HCT116 (cell line): ENCODE measurements around the gene GEN1. TPM values are rescaled to one million over a fixed set of nuclear protein-coding genes. Genes with fewer than 3 reads are reported as not detected.

ENCODE experiments used
- ATAC-seq: fragments of 200-7000 bp; cut with Tn5 transposase; 2 replicates; pipeline ENCODE4 v1.9.1; 2020; ENCODE audit warnings: mild to moderate bottlenecking, moderate library complexity
- BruUV-seq: library from RNA; stranded (reverse); fragments of 400-500 nt; replicated peaks from 2 replicates; lab custom pipeline; 2021; lab: Mats Ljungman, UMichigan
- CTCF ChIA-PET: fragments of 300-600 bp; sonication (Branson Sonifier 250); formaldehyde crosslinking; loops from one replicate; lab custom pipeline; 2021; ENCODE audit warnings: antibody characterized with exemption; lab: Charles Lee
- POLR2A ChIA-PET: fragments of 300-600, 350-600 bp; sonication (Branson Sonifier 250); formaldehyde crosslinking; loops from one replicate; lab custom pipeline; 2021; ENCODE audit warnings: antibody characterized with exemption; lab: Charles Lee
- RAD21 ChIA-PET, 2 experiments: fragments of 300-600 bp; sonication (Branson Sonifier 250); formaldehyde crosslinking; loops; one replicate each; lab custom pipeline; 2023; ENCODE audit warnings: low total read pairs in 2 of 2; ENCODE audit not compliant: uncharacterized antibody in 2 of 2, unreplicated experiment in 2 of 2, low non-redundant PET in 1 of 2; lab: Charles Lee
- DNase-seq: peaks from one replicate; pipeline ENCODE4 v3.0.0-alpha.2; 2010; ENCODE audit warnings: low read depth, low spot score
- H2AFZ ChIP-seq: fragments of 200-600 bp; shearing (Covaris generic), sonication (generic); 2 replicates; pipeline ENCODE4 v1.6.1; 2017; ENCODE audit warnings: low read depth, mixed run types, mixed read lengths, antibody characterized with exemption, low read length; ENCODE audit not compliant: poor library complexity, severe bottlenecking
- H3K27ac ChIP-seq: 2 replicates; pipeline ENCODE4 v1.5.1; 2012; ENCODE audit warnings: low read depth, low read length
- H3K27me3 ChIP-seq: fragments of 200-600 bp; sonication (generic); 2 replicates; pipeline ENCODE4 v1.6.1; 2016; ENCODE audit warnings: mixed run types, low read length, mixed read lengths; ENCODE audit not compliant: insufficient read depth
- H3K36me3 ChIP-seq, 2 experiments: fragments of 200-500 bp in 1 of 2; fragments of 200-600 bp in 1 of 2; sonication (Bioruptor generic) in 1 of 2; sonication (generic) in 1 of 2; 2 replicates each; pipeline versions ENCODE4 v1.5.1 to v1.6.1; 2014 to 2016; ENCODE audit warnings: low read length in 2 of 2, inconsistent platforms in 1 of 2, mixed read lengths in 1 of 2, mixed run types in 1 of 2; ENCODE audit not compliant: insufficient read depth in 2 of 2, control insufficient read depth in 1 of 2
- H3K4me1 ChIP-seq, 2 experiments: fragments of 200-600 bp in 1 of 2; sonication (generic) in 1 of 2; 2 replicates each; pipeline versions ENCODE4 v1.5.1 to v1.6.1; 2012 to 2017; ENCODE audit warnings: low read length in 2 of 2, inconsistent platforms in 1 of 2, mild to moderate bottlenecking in 1 of 2, mixed read lengths in 1 of 2, mixed run types in 1 of 2, moderate library complexity in 1 of 2; ENCODE audit not compliant: insufficient read depth in 2 of 2, control insufficient read depth in 1 of 2
- H3K4me2 ChIP-seq: fragments of 200-600 bp; sonication (generic); 2 replicates; pipeline ENCODE4 v1.6.1; 2017; ENCODE audit warnings: mixed run types, low read length, mixed read lengths
- H3K4me3 ChIP-seq, 2 experiments: fragments of 200-600 bp in 1 of 2; sonication (generic) in 1 of 2; replicated peaks in 1 of 2; 2 replicates each; pipeline ENCODE4 v1.5.1; 2011 to 2016; ENCODE audit warnings: low read length in 2 of 2, control low read depth in 1 of 2, low read depth in 1 of 2, mild to moderate bottlenecking in 1 of 2, mixed read lengths in 1 of 2, mixed run types in 1 of 2
- H3K79me2 ChIP-seq: fragments of 200-600 bp; sonication (generic); 2 replicates; pipeline ENCODE4 v1.6.1; 2017; ENCODE audit warnings: mild to moderate bottlenecking, mixed run types, low read length, moderate library complexity, mixed read lengths; ENCODE audit not compliant: insufficient read depth
- H3K9ac ChIP-seq: fragments of 200-600 bp; sonication (generic); 2 replicates; pipeline ENCODE4 v1.6.1; 2016; ENCODE audit warnings: low read length, mixed read lengths
- H3K9me2 ChIP-seq: fragments of 200-600 bp; sonication (generic), shearing (Covaris generic); 2 replicates; pipeline ENCODE4 v1.6.1; 2017; ENCODE audit warnings: mixed run types, mild to moderate bottlenecking, moderate library complexity; ENCODE audit not compliant: insufficient read depth
- H3K9me3 ChIP-seq, 2 experiments: fragments of 200-500 bp in 1 of 2; fragments of 200-600 bp in 1 of 2; sonication (Bioruptor generic) in 1 of 2; sonication (generic) in 1 of 2; 2 replicates each; pipeline ENCODE4 v1.6.1; 2014 to 2017; ENCODE audit warnings: low read length in 2 of 2, mixed read lengths in 2 of 2, inconsistent platforms in 1 of 2, low read depth in 1 of 2, mild to moderate bottlenecking in 1 of 2, mixed run types in 1 of 2, moderate library complexity in 1 of 2; ENCODE audit not compliant: control insufficient read depth in 1 of 2, insufficient read depth in 1 of 2
- H4K20me1 ChIP-seq: fragments of 200-600 bp; sonication (generic), shearing (Covaris generic); 2 replicates; pipeline ENCODE4 v1.6.1; 2017; ENCODE audit warnings: mixed run types, mild to moderate bottlenecking, moderate library complexity; ENCODE audit not compliant: insufficient read depth
- CBX3 ChIP-seq: IDR thresholded peaks from 2 replicates; pipeline ENCODE4 v1.6.1; 2012; ENCODE audit warnings: low read depth
- CEBPB ChIP-seq: IDR thresholded peaks from 2 replicates; pipeline ENCODE4 v1.6.1; 2012; ENCODE audit warnings: low read depth
- CTCF ChIP-seq, 3 experiments: fragments of 200-600 bp in 1 of 3; sonication (generic) in 1 of 3; IDR thresholded peaks in 2 of 3; conservative IDR thresholded peaks in 1 of 3; 2 replicates each; pipeline ENCODE4 v1.5.1; 2012 to 2017; ENCODE audit warnings: low read depth in 2 of 3, low read length in 2 of 3, antibody characterized with exemption in 1 of 3, borderline replicate concordance in 1 of 3, control low read depth in 1 of 3, mild to moderate bottlenecking in 1 of 3, mixed read lengths in 1 of 3, mixed run types in 1 of 3, moderate library complexity in 1 of 3; ENCODE audit not compliant: insufficient read depth in 1 of 3
- ELF1 ChIP-seq: IDR thresholded peaks from 2 replicates; pipeline ENCODE4 v1.6.1; 2012; ENCODE audit warnings: low read depth, borderline replicate concordance
- EZH2 ChIP-seq: fragments of 200-600 bp; sonication (generic); IDR thresholded peaks from 2 replicates; pipeline ENCODE4 v1.6.1; 2017; ENCODE audit warnings: antibody characterized with exemption, mixed run types
- JUND ChIP-seq: IDR thresholded peaks from 2 replicates; pipeline ENCODE4 v1.6.1; 2012
- POLR2A ChIP-seq: IDR thresholded peaks from 2 replicates; pipeline ENCODE4 v1.7.0; 2011; ENCODE audit warnings: borderline replicate concordance; ENCODE audit not compliant: insufficient read depth, insufficient read length; ENCODE audit errors: extremely low read depth
- POLR2AphosphoS5 ChIP-seq: IDR thresholded peaks from 2 replicates; pipeline ENCODE4 v1.6.1; 2011; ENCODE audit warnings: mild to moderate bottlenecking, low read depth, low read length, moderate library complexity
- SP1 ChIP-seq: IDR thresholded peaks from 2 replicates; pipeline ENCODE4 v1.6.1; 2012; ENCODE audit warnings: low read depth
- SRF ChIP-seq: IDR thresholded peaks from 2 replicates; pipeline ENCODE4 v1.6.1; 2012; ENCODE audit warnings: low read depth
- TCF7L2 ChIP-seq: IDR thresholded peaks from 2 replicates; pipeline ENCODE4 v1.7.0; 2011; ENCODE audit warnings: borderline replicate concordance, inconsistent platforms; ENCODE audit not compliant: insufficient read depth, insufficient read length; ENCODE audit errors: extremely low read depth
- ZNF274 ChIP-seq: fragments of 200-500 bp; sonication (Bioruptor generic); IDR thresholded peaks from 2 replicates; pipeline ENCODE4 v1.6.1; 2014; ENCODE audit warnings: mild to moderate bottlenecking, low read depth, low read length, inconsistent platforms
- intact Hi-C: fragments of 100-400 bp; cut with micrococcal nuclease; formaldehyde crosslinking; loops from 2 replicates; pipeline ENCODE4 v1.10.0; 2022
- total RNA-seq: library from RNA; stranded (reverse); gene quantifications from one replicate; pipeline ENCODE4 v1.2.1, GENCODE V29; 2021; ENCODE audit not compliant: unreplicated experiment
- TF ChIP-seq, protein P1 (sequence below): IDR thresholded peaks from 2 replicates; pipeline ENCODE4 v1.6.1; 2011; ENCODE audit warnings: mild to moderate bottlenecking, low read length, moderate library complexity; ENCODE audit not compliant: insufficient replicate concordance; ENCODE audit errors: extremely low read depth

Gene GEN1
- total RNA-seq, 1 experiment from 2014 or later: 19.7 TPM

DNA sequence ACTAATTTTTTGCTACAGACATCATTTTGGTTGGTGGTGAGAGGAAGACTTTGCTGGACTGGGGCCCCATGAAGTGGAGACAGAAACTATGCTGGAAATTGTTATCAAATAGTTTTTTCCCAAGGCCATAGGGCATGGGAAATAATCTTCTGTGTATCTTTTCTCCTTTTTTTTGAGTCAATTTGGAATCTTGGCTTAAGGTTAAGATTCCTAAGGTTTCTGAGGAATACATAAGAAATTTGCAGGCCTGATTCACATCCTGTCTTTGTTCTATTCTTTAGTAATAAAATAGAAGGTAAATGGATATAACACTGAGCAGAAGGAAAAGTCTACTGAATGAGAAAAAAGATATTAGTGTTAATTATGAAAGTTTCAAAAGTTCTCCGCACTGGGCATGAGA lies 16.9 kb upstream of the GEN1 start:
- DNase-seq (no peak), ATAC-seq (no peak)
- Histone ChIP-seq H3K9ac (no peak overlapping the region), H3K79me2 (no peaks in the 10 kb centered on the region), H3K4me1 (no peaks in the 10 kb centered on the region), H3K36me3 (peaks cover 16 to 24% of the 10 kb centered on the region in 2 experiments; a peak in 3 of 4 replicates), H2AFZ (no peak overlapping the region), H3K9me2 (no peaks in the 10 kb centered on the region), H3K4me2 (no peak overlapping the region)
- intact Hi-C loops: no loop called here
- CTCF ChIA-PET: no interaction called here
- TF ChIP-seq CEBPB (no peak), POLR2A (no peak), ZNF274 (no peak)
- TF ChIP-seq, all 23 proteins: peak for 0
- no peak overlapping the region for H3K27ac ChIP-seq
- H3K27me3 ChIP-seq: no peaks in the 10 kb centered on the region
- no peak overlapping the region for H3K4me3 ChIP-seq
- no peaks in the 10 kb centered on the region for H3K9me3 ChIP-seq
- ChIA-PET POLR2A (no interaction called here), RAD21 (no interaction called here)
- BruUV-seq: no TSS peak
- H4K20me1 ChIP-seq: no peaks in the 10 kb centered on the region

DNA sequence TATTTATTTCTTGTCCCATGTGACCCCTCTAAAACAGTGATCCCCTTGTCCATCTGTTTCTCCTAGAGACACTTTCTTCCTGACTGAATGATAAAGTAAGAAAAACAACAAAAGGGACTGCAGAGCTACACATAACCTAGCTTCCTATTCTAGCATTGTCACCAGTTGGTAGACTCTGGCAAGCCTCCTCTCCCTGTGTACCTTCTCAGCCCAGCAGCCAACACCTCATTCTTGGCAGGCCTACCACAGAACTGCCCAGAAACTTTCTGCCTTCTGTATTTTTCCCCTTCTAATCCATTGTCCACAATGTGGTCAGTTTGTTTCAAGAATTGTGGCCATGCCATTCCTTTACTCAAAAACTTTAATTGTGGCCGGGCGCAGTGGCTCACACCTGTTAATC lies 13.7 kb upstream of the GEN1 start:
- DNase-seq (no peak), ATAC-seq (no peak)
- Histone ChIP-seq H3K4me2 (no peak overlapping the region), H4K20me1 (no peaks in the 10 kb centered on the region), H3K27ac (no peak overlapping the region), H3K9me3 (no peaks in the 10 kb centered on the region), H3K9ac (no peak overlapping the region), H2AFZ (no peak overlapping the region), H3K4me3 (no peak overlapping the region), H3K4me1 (no peaks in the 10 kb centered on the region), H3K79me2 (peaks cover 6% of the 10 kb centered on the region; the same call in 1 of the 2 replicates), H3K9me2 (no peaks in the 10 kb centered on the region), H3K27me3 (no peaks in the 10 kb centered on the region), H3K36me3 (peaks cover 12 to 27% of the 10 kb centered on the region in 2 experiments; a peak in 3 of 4 replicates)
- POLR2A ChIA-PET: no interaction called here
- CTCF ChIA-PET: no interaction called here
- RAD21 ChIA-PET: no interaction called here
- intact Hi-C loops: no loop called here
- BruUV-seq: no TSS peak
- TF ChIP-seq CTCF (IDR thresholded peaks at IDR 0.05 in 2 of 3, conservative IDR thresholded peaks at IDR 0.05 in 1 of 3; ENCODE audit: borderline replicate concordance in 1 of 3, insufficient read depth in 1 of 3, low read depth in 2 of 3, low read length in 2 of 3): no peak
- TF ChIP-seq SP1: no peak
- no peak for TF ChIP-seq JUND
- TF ChIP-seq EZH2: no peak
- no peak for TF ChIP-seq ZNF274
- no peak for TF ChIP-seq TCF7L2
- TF ChIP-seq, protein P1, sequence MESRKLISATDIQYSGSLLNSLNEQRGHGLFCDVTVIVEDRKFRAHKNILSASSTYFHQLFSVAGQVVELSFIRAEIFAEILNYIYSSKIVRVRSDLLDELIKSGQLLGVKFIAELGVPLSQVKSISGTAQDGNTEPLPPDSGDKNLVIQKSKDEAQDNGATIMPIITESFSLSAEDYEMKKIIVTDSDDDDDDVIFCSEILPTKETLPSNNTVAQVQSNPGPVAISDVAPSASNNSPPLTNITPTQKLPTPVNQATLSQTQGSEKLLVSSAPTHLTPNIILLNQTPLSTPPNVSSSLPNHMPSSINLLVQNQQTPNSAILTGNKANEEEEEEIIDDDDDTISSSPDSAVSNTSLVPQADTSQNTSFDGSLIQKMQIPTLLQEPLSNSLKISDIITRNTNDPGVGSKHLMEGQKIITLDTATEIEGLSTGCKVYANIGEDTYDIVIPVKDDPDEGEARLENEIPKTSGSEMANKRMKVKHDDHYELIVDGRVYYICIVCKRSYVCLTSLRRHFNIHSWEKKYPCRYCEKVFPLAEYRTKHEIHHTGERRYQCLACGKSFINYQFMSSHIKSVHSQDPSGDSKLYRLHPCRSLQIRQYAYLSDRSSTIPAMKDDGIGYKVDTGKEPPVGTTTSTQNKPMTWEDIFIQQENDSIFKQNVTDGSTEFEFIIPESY: no peak
- no peak for TF ChIP-seq POLR2A
- no peak for TF ChIP-seq POLR2AphosphoS5
- TF ChIP-seq CEBPB: no peak
- no peak for TF ChIP-seq SRF
- TF ChIP-seq CBX3: no peak
- TF ChIP-seq ELF1: no peak
